Measurements from ENCODE around the gene SPDYE17.
"Not testable (repeated sequence)": the region's sequence is repeated elsewhere in the genome, so short reads cannot be mapped to it uniquely, and the experiment has no call there.

The SPDYE17 gene

DNA sequence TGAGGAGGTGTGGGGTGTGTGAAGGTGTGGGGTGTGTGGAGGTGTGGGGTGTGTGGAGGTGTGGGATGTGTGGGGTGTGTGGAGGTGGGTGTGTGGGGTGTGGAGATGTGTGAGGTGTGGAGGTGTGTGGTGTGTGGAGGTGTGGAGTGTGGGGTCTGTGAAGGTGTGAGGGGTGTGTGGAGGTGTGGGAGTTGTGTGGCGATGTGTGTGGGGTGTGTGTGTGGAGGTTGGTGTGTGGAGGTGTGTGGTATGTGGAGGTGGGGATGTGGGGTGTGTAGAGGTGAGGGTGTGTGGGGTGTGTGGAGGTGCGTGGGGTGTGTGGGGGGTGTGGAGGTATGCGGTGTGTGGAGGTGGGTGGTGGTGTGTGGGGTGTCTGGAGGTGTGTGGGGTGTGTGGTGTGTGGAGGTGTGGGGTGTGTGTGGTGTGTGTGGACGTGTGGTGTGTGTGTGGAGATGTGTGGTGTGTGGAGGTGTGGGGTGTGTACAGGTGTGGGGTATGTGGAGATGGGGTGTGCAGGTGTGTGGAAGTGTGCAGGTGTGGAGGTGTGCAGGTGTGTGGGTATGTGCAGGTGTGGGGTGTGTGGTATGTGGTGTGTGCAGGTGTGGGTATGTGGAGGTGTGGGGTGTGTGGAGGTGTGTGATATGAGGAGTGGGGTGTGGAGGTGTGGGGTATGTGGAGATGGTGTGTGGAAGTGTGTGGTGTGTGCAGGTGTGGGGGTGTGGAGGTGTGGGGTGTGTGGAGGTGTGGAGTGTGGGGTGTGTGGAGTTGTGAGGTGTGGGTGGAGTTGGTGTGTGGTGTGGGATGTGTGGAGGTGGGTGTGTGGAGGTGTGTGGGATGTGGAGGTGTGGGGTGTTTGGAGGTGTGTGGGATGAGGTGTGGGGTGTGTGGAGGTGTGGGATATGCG is 34.5 kb downstream of the SPDYE17 start:
- WGBS: 77% methylated on average over 5 of the region's 5 CpGs
- H3K9me3 ChIP-seq (ENCODE audit: insufficient read depth, low read depth, low read length): no peaks in the 10 kb centered on the region

DNA sequence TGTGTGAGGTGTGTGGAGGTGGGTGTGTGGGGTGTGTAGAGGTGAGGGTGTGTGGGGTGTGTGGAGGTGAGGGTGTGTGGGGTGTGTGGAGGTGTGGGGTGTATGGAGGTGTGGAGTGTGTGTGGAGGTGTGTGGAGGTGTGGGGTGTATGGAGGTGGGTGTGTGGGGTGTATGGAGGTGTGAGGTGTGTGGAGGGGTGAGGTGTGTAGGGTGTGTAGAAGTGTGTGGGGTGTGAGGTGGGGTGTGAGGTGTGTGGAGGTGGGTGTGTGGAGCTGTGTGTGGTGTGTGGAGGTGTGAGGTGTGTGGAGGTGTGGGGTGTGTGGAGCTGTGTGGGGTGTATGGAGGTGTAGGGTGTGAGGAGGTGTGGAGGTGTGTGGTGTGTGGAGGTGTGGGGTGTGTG is 35.2 kb downstream of the SPDYE17 start:
- not testable (repeated sequence) for H3K36me3 ChIP-seq (ENCODE audit: insufficient read depth, low read length); H3K27me3 ChIP-seq (ENCODE audit: insufficient read depth, low read length); H3K4me3 ChIP-seq (ENCODE audit: low read length); H3K27ac ChIP-seq (ENCODE audit: low read depth, low read length); H3K4me1 ChIP-seq (ENCODE audit: insufficient read depth, low read length); H3K9me3 ChIP-seq (ENCODE audit: insufficient read depth, low read depth, low read length); H3K9ac ChIP-seq (ENCODE audit: low read depth, low read length)

More for the DNA sequence above, 34.5 kb downstream of the SPDYE17 start:
- no peaks in the 10 kb centered on the region for H3K4me1 ChIP-seq (ENCODE audit: insufficient read depth, low read length)
- no peak overlapping the region for H3K4me3 ChIP-seq (ENCODE audit: low read length)
- H3K27me3 ChIP-seq (ENCODE audit: insufficient read depth, low read length): no peaks in the 10 kb centered on the region
- H3K27ac ChIP-seq (ENCODE audit: low read depth, low read length): no peak overlapping the region
- H3K36me3 ChIP-seq (ENCODE audit: insufficient read depth, low read length): no peaks in the 10 kb centered on the region
- H3K9ac ChIP-seq (ENCODE audit: low read depth, low read length): no peak overlapping the region

DNA sequence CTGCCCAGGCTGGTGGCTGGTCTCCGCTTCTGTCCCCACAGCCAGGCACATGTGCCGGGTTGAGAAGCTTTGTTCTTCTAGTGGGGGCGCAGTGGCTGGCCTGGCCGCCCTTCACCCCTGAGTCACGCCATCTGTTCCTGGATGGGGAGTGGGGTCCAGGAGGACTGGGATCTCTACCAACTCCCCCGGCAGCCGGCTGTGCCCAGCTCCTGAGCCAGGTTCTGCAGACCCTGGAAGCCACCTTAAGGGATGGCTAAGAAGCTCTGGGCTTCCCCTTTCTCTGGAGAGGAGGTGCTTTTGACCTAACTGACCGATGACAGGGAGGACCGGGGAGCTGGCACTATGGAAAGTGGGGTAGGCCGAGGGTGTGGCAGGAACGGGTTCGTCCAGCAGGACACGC is 37.9 kb downstream of the SPDYE17 start:
- H3K27me3 ChIP-seq (ENCODE audit: insufficient read depth, low read length); H3K27ac ChIP-seq (ENCODE audit: low read depth, low read length); H3K36me3 ChIP-seq (ENCODE audit: insufficient read depth, low read length); H3K9ac ChIP-seq (ENCODE audit: low read depth, low read length); H3K4me1 ChIP-seq (ENCODE audit: insufficient read depth, low read length); H3K9me3 ChIP-seq (ENCODE audit: insufficient read depth, low read depth, low read length); H3K4me3 ChIP-seq (ENCODE audit: low read length): not testable (repeated sequence)
- WGBS: no CpG with 5 or more reads among the region's 13 CpGs

DNA sequence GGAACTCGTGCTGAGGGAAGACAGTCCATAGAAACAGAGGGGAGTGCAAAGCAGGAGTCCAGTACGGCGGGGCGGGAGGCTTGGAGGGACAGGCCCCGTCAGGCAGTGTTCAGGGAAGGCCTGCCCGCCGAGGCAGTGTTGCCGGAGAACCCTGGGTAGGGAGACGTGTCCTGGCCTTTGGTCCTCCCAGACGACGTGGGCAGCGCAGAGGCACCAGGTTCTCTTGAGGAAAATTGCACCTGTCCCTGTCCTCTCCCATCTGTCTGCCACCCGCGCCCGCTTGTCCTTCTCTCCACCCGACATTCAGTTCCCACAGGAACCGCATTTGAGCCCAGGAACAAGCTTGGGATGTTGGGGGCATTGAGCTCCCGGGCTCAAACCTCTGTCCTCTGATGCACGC is 38.3 kb downstream of the SPDYE17 start:
- H3K27me3 ChIP-seq (ENCODE audit: insufficient read depth, low read length); H3K27ac ChIP-seq (ENCODE audit: low read depth, low read length); H3K4me3 ChIP-seq (ENCODE audit: low read length); H3K4me1 ChIP-seq (ENCODE audit: insufficient read depth, low read length); H3K9ac ChIP-seq (ENCODE audit: low read depth, low read length); H3K9me3 ChIP-seq (ENCODE audit: insufficient read depth, low read depth, low read length); H3K36me3 ChIP-seq (ENCODE audit: insufficient read depth, low read length): not testable (repeated sequence)
- 96% methylated on average over 18 of the region's 19 CpGs for WGBS

DNA sequence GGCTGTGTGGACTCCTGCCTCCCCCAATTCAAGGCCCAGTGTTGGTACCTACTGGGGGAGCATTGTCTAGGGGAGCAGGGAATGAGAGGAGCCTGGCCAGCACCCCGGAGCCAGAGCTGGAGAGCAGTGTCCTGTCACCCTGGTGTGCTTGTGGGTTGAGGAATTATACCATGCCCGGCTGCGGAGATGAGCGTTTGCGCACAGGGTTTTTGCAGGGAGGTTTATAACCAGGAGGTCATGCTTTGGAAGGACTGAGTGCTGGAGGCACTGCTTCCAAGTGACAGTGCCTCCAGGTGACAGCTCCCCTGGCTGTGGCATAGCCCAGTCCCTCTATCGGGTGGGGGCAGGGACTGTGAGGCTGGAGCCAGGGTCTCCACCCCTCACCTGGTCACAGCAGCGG is 39.3 kb downstream of the SPDYE17 start:
- H3K9me3 ChIP-seq (ENCODE audit: insufficient read depth, low read depth, low read length); H3K4me3 ChIP-seq (ENCODE audit: low read length); H3K27me3 ChIP-seq (ENCODE audit: insufficient read depth, low read length); H3K27ac ChIP-seq (ENCODE audit: low read depth, low read length); H3K36me3 ChIP-seq (ENCODE audit: insufficient read depth, low read length); H3K9ac ChIP-seq (ENCODE audit: low read depth, low read length); H3K4me1 ChIP-seq (ENCODE audit: insufficient read depth, low read length): not testable (repeated sequence)
- WGBS: 98% methylated on average over 4 of the region's 7 CpGs

DNA sequence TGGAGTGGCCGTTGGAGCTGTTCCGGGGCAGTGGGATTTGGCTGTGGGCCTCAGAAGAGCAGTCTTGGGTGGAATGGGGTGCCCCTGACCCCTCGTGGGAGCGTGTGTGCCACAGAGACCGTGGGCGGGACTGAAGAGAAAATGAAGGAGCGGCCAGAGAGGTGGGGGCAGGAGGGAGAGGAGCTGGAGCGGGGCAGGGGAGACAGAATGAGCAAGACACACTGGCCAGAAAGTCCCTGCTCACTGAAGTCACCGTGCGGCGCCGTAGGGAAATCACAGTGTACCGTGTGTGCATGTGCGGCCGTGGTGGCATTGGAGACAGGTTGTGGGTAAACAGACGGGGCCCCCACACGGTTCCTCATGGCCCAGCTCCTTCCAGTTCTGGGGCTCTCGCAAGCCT is 40.0 kb downstream of the SPDYE17 start:
- not testable (repeated sequence) for H3K36me3 ChIP-seq (ENCODE audit: insufficient read depth, low read length); H3K9me3 ChIP-seq (ENCODE audit: insufficient read depth, low read depth, low read length); H3K27me3 ChIP-seq (ENCODE audit: insufficient read depth, low read length); H3K9ac ChIP-seq (ENCODE audit: low read depth, low read length); H3K4me3 ChIP-seq (ENCODE audit: low read length); H3K4me1 ChIP-seq (ENCODE audit: insufficient read depth, low read length); H3K27ac ChIP-seq (ENCODE audit: low read depth, low read length)
- 96% methylated on average over 4 of the region's 18 CpGs for WGBS

DNA sequence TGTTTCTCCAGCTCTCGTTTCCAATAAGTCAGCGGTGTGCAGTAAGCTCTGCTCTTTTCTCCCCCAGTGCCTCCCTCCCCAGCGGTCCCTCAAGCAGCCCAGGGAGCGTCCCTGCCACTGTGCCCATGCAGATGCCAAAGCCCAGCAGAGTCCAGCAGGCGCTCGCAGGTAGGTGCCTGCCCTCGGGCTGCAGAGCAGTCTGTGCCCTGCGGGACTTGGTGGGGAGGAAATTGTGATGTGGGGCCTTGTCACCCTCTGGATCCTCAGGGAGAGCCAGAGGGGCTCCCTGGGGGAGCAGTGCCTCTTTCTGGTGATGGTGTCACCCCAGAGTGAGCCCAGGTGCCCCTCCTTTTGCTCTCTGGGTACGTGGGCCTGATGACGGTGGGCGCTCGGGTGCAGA is 42.0 kb downstream of the SPDYE17 start:
- H3K9ac ChIP-seq (ENCODE audit: low read depth, low read length); H3K4me1 ChIP-seq (ENCODE audit: insufficient read depth, low read length); H3K36me3 ChIP-seq (ENCODE audit: insufficient read depth, low read length); H3K27ac ChIP-seq (ENCODE audit: low read depth, low read length); H3K9me3 ChIP-seq (ENCODE audit: insufficient read depth, low read depth, low read length); H3K27me3 ChIP-seq (ENCODE audit: insufficient read depth, low read length); H3K4me3 ChIP-seq (ENCODE audit: low read length): not testable (repeated sequence)
- 94% methylated on average over 5 of the region's 12 CpGs for WGBS

DNA sequence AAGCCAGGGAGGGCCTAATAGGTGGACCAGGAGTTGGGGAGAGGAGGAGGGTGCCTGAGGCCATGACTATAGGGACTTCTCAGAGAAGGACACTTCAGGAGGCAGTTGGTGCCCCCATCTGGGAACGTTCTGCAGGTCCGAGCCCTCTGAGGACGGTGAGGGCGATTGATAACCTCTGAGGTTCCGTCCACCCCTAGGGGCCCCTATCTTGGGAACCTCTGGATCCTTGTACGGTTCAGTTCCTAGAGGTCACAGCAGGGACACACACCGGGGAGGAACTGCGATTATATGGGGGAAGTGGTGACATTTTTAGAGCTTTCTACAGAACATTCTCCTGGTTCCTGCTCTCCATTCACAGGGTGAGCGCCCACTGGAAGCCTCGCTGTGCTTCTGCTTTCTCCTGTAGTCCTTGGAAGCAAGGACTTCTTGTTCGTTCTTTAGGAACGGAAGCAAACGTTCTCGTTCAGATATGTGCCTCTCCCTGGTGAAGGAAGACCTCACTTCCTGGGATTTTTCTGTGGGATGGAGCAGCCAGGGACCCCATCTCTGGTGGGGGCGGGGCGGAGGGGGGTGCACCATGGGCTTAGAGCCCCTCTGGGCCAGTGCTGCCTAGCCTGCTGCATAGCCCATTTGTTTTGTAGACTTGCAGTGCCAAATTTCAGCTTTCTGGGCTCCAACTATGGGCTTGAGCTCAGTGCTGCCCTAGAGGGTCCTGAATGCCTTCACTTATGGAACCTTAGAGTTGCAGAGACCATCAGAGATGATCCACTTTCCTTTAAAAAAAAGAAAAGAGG is 46.0 kb downstream of the SPDYE17 start:
- H3K4me1 ChIP-seq (ENCODE audit: insufficient read depth, low read length); H3K27ac ChIP-seq (ENCODE audit: low read depth, low read length); H3K36me3 ChIP-seq (ENCODE audit: insufficient read depth, low read length); H3K9ac ChIP-seq (ENCODE audit: low read depth, low read length); H3K4me3 ChIP-seq (ENCODE audit: low read length); H3K27me3 ChIP-seq (ENCODE audit: insufficient read depth, low read length); H3K9me3 ChIP-seq (ENCODE audit: insufficient read depth, low read depth, low read length): not testable (repeated sequence)
- 100% methylated on average over 2 of the region's 16 CpGs for WGBS

DNA sequence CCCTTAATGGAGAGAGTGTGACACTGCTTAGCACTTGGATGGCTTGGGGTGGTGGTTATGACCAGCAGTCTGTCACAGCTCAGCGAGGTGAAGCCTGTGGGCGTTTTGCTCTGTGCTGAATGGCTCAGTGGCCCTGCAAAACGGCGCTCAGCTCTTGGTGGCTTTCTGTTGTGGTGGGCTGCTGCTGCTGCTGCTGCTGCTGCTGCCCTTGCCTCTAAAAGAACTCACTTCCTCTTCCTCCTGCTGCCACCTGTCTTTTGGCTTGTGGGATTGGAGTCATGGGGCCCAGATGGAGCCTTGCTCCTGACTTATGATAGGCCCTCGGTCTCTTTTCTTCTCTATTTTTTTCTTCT is 47.4 kb downstream of the SPDYE17 start:
- not testable (repeated sequence) for H3K4me1 ChIP-seq (ENCODE audit: insufficient read depth, low read length); H3K27ac ChIP-seq (ENCODE audit: low read depth, low read length); H3K9me3 ChIP-seq (ENCODE audit: insufficient read depth, low read depth, low read length); H3K4me3 ChIP-seq (ENCODE audit: low read length); H3K27me3 ChIP-seq (ENCODE audit: insufficient read depth, low read length); H3K36me3 ChIP-seq (ENCODE audit: insufficient read depth, low read length); H3K9ac ChIP-seq (ENCODE audit: low read depth, low read length)
- WGBS: no CpG with 5 or more reads among the region's 5 CpGs

DNA sequence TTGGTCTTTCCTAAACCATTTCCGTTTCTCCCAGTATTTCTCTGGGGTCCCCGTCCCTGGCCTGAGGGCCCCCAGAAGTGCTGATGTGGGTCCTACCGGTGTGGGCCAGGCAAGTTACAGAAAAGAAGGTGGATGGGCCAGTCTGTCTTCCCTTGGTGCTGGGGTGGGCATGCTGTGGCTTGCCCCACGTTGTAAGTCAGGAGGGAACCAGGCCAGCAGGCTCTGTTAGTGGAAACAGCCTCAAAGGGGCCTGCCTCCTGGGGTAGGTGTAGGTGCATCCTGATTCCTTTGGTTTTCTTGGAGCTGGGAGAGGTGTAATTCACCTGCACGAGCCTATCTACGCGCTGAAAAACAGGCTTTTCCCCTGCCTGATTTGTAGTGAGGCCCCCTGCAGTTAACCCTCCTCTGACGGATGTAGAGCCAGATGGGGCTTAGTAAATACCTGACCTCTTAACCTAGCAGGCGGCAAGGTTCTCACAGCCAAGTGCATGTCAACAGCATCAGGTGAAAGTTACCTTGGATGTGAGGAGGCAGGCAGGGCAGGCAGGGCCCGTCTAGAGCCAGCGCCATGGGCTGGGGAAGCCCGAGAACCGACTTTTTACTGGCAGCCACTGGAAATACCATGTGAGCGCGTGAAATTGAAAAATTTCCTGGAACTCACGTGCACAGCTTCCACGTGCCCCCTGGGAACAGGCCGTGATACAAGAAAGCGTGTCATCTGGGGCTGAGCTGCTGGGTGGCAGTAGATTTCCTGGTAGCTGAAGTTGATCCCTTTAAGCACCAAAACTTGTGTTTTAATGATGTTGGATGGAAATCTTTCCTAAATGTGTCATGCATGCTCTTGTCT is 48.0 kb downstream of the SPDYE17 start:
- WGBS: no CpG with 5 or more reads among the region's 19 CpGs
- not testable (repeated sequence) for H3K4me3 ChIP-seq (ENCODE audit: low read length); H3K9ac ChIP-seq (ENCODE audit: low read depth, low read length); H3K27ac ChIP-seq (ENCODE audit: low read depth, low read length); H3K4me1 ChIP-seq (ENCODE audit: insufficient read depth, low read length); H3K36me3 ChIP-seq (ENCODE audit: insufficient read depth, low read length); H3K27me3 ChIP-seq (ENCODE audit: insufficient read depth, low read length); H3K9me3 ChIP-seq (ENCODE audit: insufficient read depth, low read depth, low read length)

DNA sequence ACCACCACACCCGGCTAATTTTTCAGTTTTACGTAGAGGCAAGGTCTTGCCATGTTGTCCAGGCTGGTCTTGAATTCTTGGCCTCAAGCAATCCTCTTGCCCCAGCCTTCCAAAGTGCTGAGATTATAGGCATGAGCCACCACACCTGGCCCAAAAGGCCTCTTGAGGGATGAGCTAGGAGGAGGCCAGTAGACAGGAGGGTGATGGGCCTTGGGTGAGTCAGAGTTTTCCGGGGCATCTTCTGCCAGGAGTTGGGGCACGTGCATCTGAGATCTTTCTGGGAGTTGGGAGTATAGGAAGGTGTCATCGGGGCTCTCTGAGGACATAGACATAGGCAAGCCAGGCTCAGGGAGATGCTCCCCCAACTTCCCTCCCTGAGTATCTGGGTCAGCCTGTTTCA is 48.8 kb downstream of the SPDYE17 start:
- H3K9me3 ChIP-seq (ENCODE audit: insufficient read depth, low read depth, low read length); H3K4me1 ChIP-seq (ENCODE audit: insufficient read depth, low read length); H3K36me3 ChIP-seq (ENCODE audit: insufficient read depth, low read length); H3K4me3 ChIP-seq (ENCODE audit: low read length); H3K27ac ChIP-seq (ENCODE audit: low read depth, low read length); H3K27me3 ChIP-seq (ENCODE audit: insufficient read depth, low read length); H3K9ac ChIP-seq (ENCODE audit: low read depth, low read length): not testable (repeated sequence)
- WGBS: 100% methylated on average over 2 of the region's 5 CpGs
